Sigmoid colon (tissue), 7 donors: ENCODE results near the gene ZCCHC12. TPM values are rescaled to one million over a fixed set of nuclear protein-coding genes. Genes with fewer than 3 reads are reported as not detected.
A peak's percentile ranks its signal among the peaks of the same experiment; 100 is the strongest.

ENCODE experiments used
- DNase-seq: peaks from one replicate; pipeline ENCODE4 v3.0.0-alpha.2; 2019
- H3K27ac ChIP-seq, 4 donors: fragments of 200-600 bp; sonication (generic); one replicate each; pipeline ENCODE4 v1.5.1; 2016 to 2019; ENCODE audit warnings: mild to moderate bottlenecking in 1 of 4
- H3K27me3 ChIP-seq, 3 donors: fragments of 200-600 bp; sonication (generic); one replicate each; pipeline ENCODE4 v1.5.1; 2019; ENCODE audit warnings: mild to moderate bottlenecking in 1 of 3
- H3K36me3 ChIP-seq, 4 donors: fragments of 200-600 bp; sonication (generic); one replicate each; pipeline ENCODE4 v1.5.1; 2016 to 2019
- H3K4me1 ChIP-seq, 4 donors: fragments of 200-600 bp; sonication (generic); one replicate each; pipeline ENCODE4 v1.5.1; 2017 to 2019
- H3K4me3 ChIP-seq, 4 donors: fragments of 200-600 bp; sonication (generic); one replicate each; pipeline ENCODE4 v1.5.1; 2017 to 2019; ENCODE audit warnings: mild to moderate bottlenecking in 2 of 4, moderate library complexity in 1 of 4
- H3K9me3 ChIP-seq, 4 donors: fragments of 200-600 bp in 3 of 4; sonication (generic) in 3 of 4; one replicate each; pipeline versions ENCODE4 v1.5.1 to v1.6.1; 2013 to 2019
- CTCF ChIP-seq, 4 experiments: fragments of 450-650 bp in 3 of 4; fragments of 200-600 bp in 1 of 4; IDR thresholded peaks; one replicate each; pipeline ENCODE4 v1.5.1; 2016 to 2019; ENCODE audit warnings: antibody characterized with exemption in 4 of 4, mild to moderate bottlenecking in 3 of 4, moderate library complexity in 2 of 4
- EP300 ChIP-seq, 4 donors: sonication (generic); formaldehyde crosslinking; IDR thresholded peaks; one replicate each; pipeline ENCODE4 v1.6.1; 2017; ENCODE audit warnings: antibody characterized with exemption in 4 of 4
- POLR2A ChIP-seq, 2 donors: fragments of 450-650 bp; IDR thresholded peaks; one replicate each; pipeline ENCODE4 v1.6.1; 2016; ENCODE audit warnings: antibody characterized with exemption in 2 of 2, mild to moderate bottlenecking in 2 of 2, moderate library complexity in 2 of 2
- POLR2AphosphoS5 ChIP-seq, 4 donors: sonication (generic); formaldehyde crosslinking; IDR thresholded peaks; one replicate each; pipeline ENCODE4 v1.6.1; 2017; ENCODE audit warnings: antibody characterized with exemption in 4 of 4
- WGBS, 2 donors: extraction: QIAGEN DNeasy Blood & Tissue Kit; methylation state at CpG; one replicate each; pipeline ENCODE4 v1.1.7; 2013; 5-methylcytosine and 5-hydroxymethylcytosine counted together
- intact Hi-C: fragments of 100-400 bp; cut with DNase I; formaldehyde crosslinking; loops from one replicate; pipeline ENCODE4 v1.15.1; 2023
- polyA plus RNA-seq, 3 donors: library from polyadenylated mRNA; stranded (reverse); fragments of 200-250 nt; gene quantifications; one replicate each; pipeline ENCODE4 v1.2.3, GENCODE V29; 2013
- total RNA-seq, 4 donors: library from RNA; depleted of rRNA; stranded (reverse); fragments of >200 nt; gene quantifications; one replicate each; pipeline ENCODE4 v1.1.0, GENCODE V29; 2016
- donor health status: healthy with polysubstance abuse.
- donor health status: Bipolar disorder and iron deficiency.
- donor health status: healthy.

The ZCCHC12 gene
- total and polyA plus RNA-seq, 7 donors, result 1.2 to 3.2 (median 2.2) TPM; not detected in 2

GRCh38 chrX:118865231-118865630, 41.6 kb downstream of the ZCCHC12 start:
- TF ChIP-seq POLR2AphosphoS5 (IDR thresholded peaks at IDR 0.05), result no peak
- no peak for TF ChIP-seq POLR2A (IDR thresholded peaks at IDR 0.05)
- no peak for TF ChIP-seq EP300 (IDR thresholded peaks at IDR 0.05)
- no peak for TF ChIP-seq CTCF (IDR thresholded peaks at IDR 0.05)
- Histone ChIP-seq H3K4me3 (no peak overlapping the region), H3K9me3 (no peaks in the 10 kb centered on the region), H3K27me3 (no peaks in the 10 kb centered on the region), H3K36me3 (no peaks in the 10 kb centered on the region), H3K27ac (no peak overlapping the region), H3K4me1 (peaks cover 0 to 21% (median 14%) of the 10 kb centered on the region in 4 donors)
- intact Hi-C loops, result no loop called here
- DNase-seq, result no peak
- 73 to 80% methylated on average over 1 of the region's 1 CpG for WGBS, 2 donors

DNA sequence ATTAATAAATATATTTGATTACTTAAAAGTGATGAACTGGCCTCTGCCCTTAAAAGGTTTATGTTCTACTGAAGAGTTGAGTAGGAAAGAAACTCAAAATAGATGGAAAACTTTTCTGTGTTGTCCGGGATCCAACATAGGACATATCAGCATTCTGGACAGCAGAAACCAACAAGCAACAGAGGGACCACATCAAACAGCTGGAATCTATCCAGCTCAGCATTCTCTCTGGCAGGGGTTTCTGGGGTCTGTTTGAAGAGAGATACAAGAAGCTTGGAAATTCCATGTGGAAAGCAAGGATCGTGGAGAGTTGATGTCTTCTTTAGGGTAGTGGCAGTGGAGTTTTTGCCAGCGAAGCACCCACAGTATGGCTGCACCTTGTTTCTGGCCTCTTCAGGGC, 43.6 kb downstream of the ZCCHC12 start:
- DNase-seq, result no peak
- H3K36me3 ChIP-seq, result no peaks in the 10 kb centered on the region
- H3K4me1 ChIP-seq, result peaks cover 0 to 31% (median 20%) of the 10 kb centered on the region in 4 donors
- H3K27ac ChIP-seq, result no peak overlapping the region
- H3K4me3 ChIP-seq, result no peak overlapping the region
- H3K27me3 ChIP-seq, result no peaks in the 10 kb centered on the region
- TF ChIP-seq POLR2AphosphoS5 (IDR thresholded peaks at IDR 0.05) (no peak), EP300 (IDR thresholded peaks at IDR 0.05) (no peak), POLR2A (IDR thresholded peaks at IDR 0.05) (no peak), CTCF (IDR thresholded peaks at IDR 0.05) (no peak)
- intact Hi-C loops, result no loop called here
- H3K9me3 ChIP-seq, result no peaks in the 10 kb centered on the region
- WGBS, 2 donors, result 81 to 90% methylated on average over 3 of the region's 3 CpGs

DNA sequence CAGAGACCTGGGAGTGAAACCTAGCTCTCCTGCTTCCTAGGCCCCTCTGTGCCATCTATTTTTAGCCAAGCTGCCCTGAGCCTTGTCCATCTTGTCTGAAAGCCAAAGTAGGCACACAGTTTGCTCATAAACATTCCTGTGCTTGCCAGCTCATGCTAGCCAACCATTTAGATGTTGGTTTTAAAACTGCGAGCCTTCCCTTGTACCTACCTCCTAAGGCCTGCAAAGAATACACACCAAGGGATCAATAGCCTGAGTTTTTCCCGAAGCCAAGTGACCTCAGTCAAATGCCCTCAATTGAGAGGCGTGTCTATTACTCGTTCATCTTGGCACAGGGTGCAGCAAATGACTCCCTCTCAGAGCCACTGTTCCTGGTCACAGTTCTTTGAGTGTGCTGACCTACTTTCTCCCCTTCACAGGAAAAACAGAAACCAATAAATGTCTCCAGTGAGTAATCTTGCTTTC, 48.5 kb downstream of the ZCCHC12 start:
- Histone ChIP-seq H3K27me3 (no peaks in the 10 kb centered on the region), H3K36me3 (no peaks in the 10 kb centered on the region), H3K4me3 (no peak overlapping the region), H3K4me1 (peaks cover 0 to 25% (median 20%) of the 10 kb centered on the region in 4 donors), H3K9me3 (no peaks in the 10 kb centered on the region), H3K27ac (peak overlapping the region; percentile 47 to 76 (median 70))
- no peak for TF ChIP-seq POLR2A (IDR thresholded peaks at IDR 0.05)
- peak in 1 of 4 donors; percentile 3 for TF ChIP-seq EP300 (IDR thresholded peaks at IDR 0.05)
- TF ChIP-seq CTCF (IDR thresholded peaks at IDR 0.05), result no peak
- peak in 3 of 4 donors; percentile 18 to 50 (median 41) for TF ChIP-seq POLR2AphosphoS5 (IDR thresholded peaks at IDR 0.05)
- intact Hi-C loops, result no loop called here
- 9 to 50% methylated on average over 4 of the region's 4 CpGs for WGBS, 2 donors
- peak; percentile 70 for DNase-seq

Other genes starting within 250 kb of the ZCCHC12 start
- 10 to 100 TPM; 42.1 to 57.6 (median 52.0) TPM for gene IL13RA1, start 96.2 kb upstream of the ZCCHC12 start, total RNA-seq
- gene IL13RA1, start 96.2 kb upstream of the ZCCHC12 start, polyA plus RNA-seq, result 10 to 100 TPM; 33.6 to 52.4 (median 37.0) TPM
- 10 to 100 TPM; 14.4 to 26.8 (median 16.4) TPM for gene LONRF3, start 150.8 kb downstream of the ZCCHC12 start, total RNA-seq
- 1 to 10 TPM; 2.6 to 4.2 (median 3.6) TPM for gene LONRF3, start 150.8 kb downstream of the ZCCHC12 start, polyA plus RNA-seq
- gene CT47C1, start 249.2 kb downstream of the ZCCHC12 start, total RNA-seq, result not detected
- not detected for gene CT47C1, start 249.2 kb downstream of the ZCCHC12 start, polyA plus RNA-seq